PC-3 (cell line): Measurements from ENCODE around the gene IFI27L2. TPM values are rescaled to one million over a fixed set of nuclear protein-coding genes. Genes with fewer than 3 reads are reported as not detected.

Experiments used
- ATAC-seq: fragments of 200-7000 bp; cut with Tn5 transposase; 2 replicates; pipeline ENCODE4 v1.9.1; 2020; ENCODE audit warnings: mild to moderate bottlenecking, moderate library complexity
- BruUV-seq: library from RNA; stranded (reverse); fragments of 400-500 nt; replicated peaks from 2 replicates; lab custom pipeline; 2021; lab: Mats Ljungman, UMichigan
- CTCF ChIA-PET: fragments of 300-600 bp; sonication (Branson Sonifier 250); formaldehyde crosslinking; loops from one replicate; lab custom pipeline; 2022; ENCODE audit warnings: antibody characterized with exemption; lab: Charles Lee
- POLR2A ChIA-PET: fragments of 300-600 bp; sonication (Branson Sonifier 250); formaldehyde crosslinking; loops from one replicate; lab custom pipeline; 2022; ENCODE audit warnings: antibody characterized with exemption; ENCODE audit not compliant: unreplicated experiment; lab: Charles Lee
- DNase-seq: peaks from one replicate; pipeline ENCODE4 v3.0.0-alpha.2; 2015
- H2AFZ ChIP-seq: fragments of 300-600 bp; sonication (generic); 2 replicates; pipeline ENCODE4 v1.6.0; 2016; ENCODE audit warnings: antibody characterized with exemption, low read length
- H3F3A ChIP-seq: fragments of 300-600 bp; sonication (generic); one replicate; pipeline ENCODE4 v1.6.0; 2017; ENCODE audit warnings: antibody characterized with exemption, low read length, control low read depth, mild to moderate bottlenecking; ENCODE audit not compliant: unreplicated experiment
- H3K27ac ChIP-seq: fragments of 300-600 bp; sonication (generic); 2 replicates; pipeline ENCODE4 v1.5.1; 2016; ENCODE audit warnings: mild to moderate bottlenecking, low read length
- H3K27me3 ChIP-seq: fragments of 300-600 bp; sonication (generic); 2 replicates; pipeline ENCODE4 v1.6.1; 2016; ENCODE audit warnings: low read length, mixed read lengths
- H3K36me3 ChIP-seq: fragments of 300-600 bp; sonication (generic); 2 replicates; pipeline ENCODE4 v1.6.1; 2016; ENCODE audit warnings: low read depth, mixed run types, low read length, mixed read lengths
- H3K4me1 ChIP-seq: fragments of 300-600 bp; sonication (generic); 2 replicates; pipeline ENCODE4 v1.5.1; 2016; ENCODE audit warnings: low read length; ENCODE audit not compliant: insufficient read depth
- H3K4me2 ChIP-seq: fragments of 300-600 bp; sonication (generic); 2 replicates; pipeline ENCODE4 v1.6.0; 2016; ENCODE audit warnings: low read length
- H3K4me3 ChIP-seq: fragments of 300-600 bp; sonication (generic); 2 replicates; pipeline ENCODE4 v1.5.1; 2016; ENCODE audit warnings: mild to moderate bottlenecking, low read length, mixed read lengths
- H3K79me2 ChIP-seq: fragments of 300-600 bp; sonication (generic); 2 replicates; pipeline ENCODE4 v1.6.1; 2017; ENCODE audit warnings: low read length, mixed read lengths
- H3K9ac ChIP-seq: fragments of 300-600 bp; sonication (generic); 2 replicates; pipeline ENCODE4 v1.6.0; 2016; ENCODE audit warnings: mild to moderate bottlenecking, low read length
- H3K9me2 ChIP-seq: fragments of 300-600 bp; sonication (generic); replicated peaks from 2 replicates; pipeline ENCODE4 v1.6.1; 2016; ENCODE audit warnings: mixed run types, low read length, mixed read lengths
- H3K9me3 ChIP-seq: fragments of 300-600 bp; sonication (generic); 2 replicates; pipeline ENCODE4 v1.6.1; 2016; ENCODE audit warnings: low read length, mixed read lengths
- H4K20me1 ChIP-seq: fragments of 300-600 bp; sonication (generic); 2 replicates; pipeline ENCODE4 v1.6.1; 2016; ENCODE audit warnings: low read length, mixed read lengths
- EZH2 ChIP-seq: fragments of 300-600 bp; sonication (generic); IDR thresholded peaks from one replicate; pipeline ENCODE4 v1.6.1; 2017; ENCODE audit warnings: antibody characterized with exemption, mild to moderate bottlenecking, low read length; ENCODE audit not compliant: unreplicated experiment
- EZH2phosphoT487 ChIP-seq: fragments of 300-600 bp; sonication (generic); IDR thresholded peaks from 2 replicates; pipeline ENCODE4 v1.6.1; 2018; ENCODE audit warnings: mild to moderate bottlenecking, antibody characterized with exemption, low read length, borderline replicate concordance
- intact Hi-C: fragments of 100-400 bp; cut with micrococcal nuclease; formaldehyde crosslinking; loops from 2 replicates; pipeline ENCODE4 v1.9.0; 2023
- total RNA-seq: library from RNA; depleted of rRNA; stranded (reverse); fragments of >200 nt; gene quantifications from 2 replicates; pipeline ENCODE4 v1.2.3, GENCODE V29; 2014
- TF ChIP-seq, protein P1 (sequence below): fragments of 300-600 bp; sonication (generic); conservative IDR thresholded peaks from 2 replicates; pipeline ENCODE4 v1.5.1; 2017; ENCODE audit warnings: antibody characterized with exemption, low read depth, mild to moderate bottlenecking, low read length

Gene IFI27L2
- total RNA-seq, 1 experiment from 2014 or later, result 42.7 TPM

DNA sequence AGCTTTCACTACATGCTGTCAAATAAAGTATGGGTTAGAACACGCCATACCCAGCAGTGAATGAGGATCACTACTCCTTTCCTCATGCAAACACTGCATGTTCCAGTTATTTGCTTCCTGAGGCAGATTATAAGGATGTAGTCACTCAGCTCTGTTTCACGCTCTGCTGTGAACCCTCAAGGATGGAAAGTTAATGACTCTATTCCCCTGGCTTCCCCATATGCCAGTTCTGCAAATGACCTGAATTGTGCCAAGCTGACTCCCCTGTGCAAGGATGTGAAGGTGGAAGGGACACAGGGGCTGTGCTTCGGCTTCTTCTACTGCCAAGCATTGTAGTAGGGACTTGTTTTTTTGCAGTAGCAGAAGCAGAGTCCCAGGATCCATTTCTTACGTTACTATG, 41.5 kb downstream of the IFI27L2 start:
- no peak overlapping the region for H3K9ac ChIP-seq
- H3K4me1 ChIP-seq, result peaks cover 14% of the 10 kb centered on the region
- H3F3A ChIP-seq, result no peaks in the 10 kb centered on the region
- H3K79me2 ChIP-seq, result no peaks in the 10 kb centered on the region
- no peaks in the 10 kb centered on the region for H3K36me3 ChIP-seq
- no peak overlapping the region for H3K4me2 ChIP-seq
- no peaks in the 10 kb centered on the region for H3K9me3 ChIP-seq
- no peak overlapping the region for H3K27ac ChIP-seq
- H3K4me3 ChIP-seq, result no peak overlapping the region
- no TSS peak for BruUV-seq
- no peak for DNase-seq
- POLR2A ChIA-PET, result no interaction called here
- CTCF ChIA-PET, result interaction anchor here (0.6 kb wide), 1 partner anchor 48 kb away, joined by 7 read pairs; no protein-coding TSS in a partner anchor
- intact Hi-C loops, result no loop called here
- no peaks in the 10 kb centered on the region for H3K9me2 ChIP-seq
- no peaks in the 10 kb centered on the region for H3K27me3 ChIP-seq
- no peaks in the 10 kb centered on the region for H4K20me1 ChIP-seq
- no peak for TF ChIP-seq EZH2
- TF ChIP-seq EZH2phosphoT487, result no peak
- TF ChIP-seq, protein P1, sequence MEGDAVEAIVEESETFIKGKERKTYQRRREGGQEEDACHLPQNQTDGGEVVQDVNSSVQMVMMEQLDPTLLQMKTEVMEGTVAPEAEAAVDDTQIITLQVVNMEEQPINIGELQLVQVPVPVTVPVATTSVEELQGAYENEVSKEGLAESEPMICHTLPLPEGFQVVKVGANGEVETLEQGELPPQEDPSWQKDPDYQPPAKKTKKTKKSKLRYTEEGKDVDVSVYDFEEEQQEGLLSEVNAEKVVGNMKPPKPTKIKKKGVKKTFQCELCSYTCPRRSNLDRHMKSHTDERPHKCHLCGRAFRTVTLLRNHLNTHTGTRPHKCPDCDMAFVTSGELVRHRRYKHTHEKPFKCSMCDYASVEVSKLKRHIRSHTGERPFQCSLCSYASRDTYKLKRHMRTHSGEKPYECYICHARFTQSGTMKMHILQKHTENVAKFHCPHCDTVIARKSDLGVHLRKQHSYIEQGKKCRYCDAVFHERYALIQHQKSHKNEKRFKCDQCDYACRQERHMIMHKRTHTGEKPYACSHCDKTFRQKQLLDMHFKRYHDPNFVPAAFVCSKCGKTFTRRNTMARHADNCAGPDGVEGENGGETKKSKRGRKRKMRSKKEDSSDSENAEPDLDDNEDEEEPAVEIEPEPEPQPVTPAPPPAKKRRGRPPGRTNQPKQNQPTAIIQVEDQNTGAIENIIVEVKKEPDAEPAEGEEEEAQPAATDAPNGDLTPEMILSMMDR, result no peak
- H2AFZ ChIP-seq, result no peak overlapping the region
- ATAC-seq, result no peak

DNA sequence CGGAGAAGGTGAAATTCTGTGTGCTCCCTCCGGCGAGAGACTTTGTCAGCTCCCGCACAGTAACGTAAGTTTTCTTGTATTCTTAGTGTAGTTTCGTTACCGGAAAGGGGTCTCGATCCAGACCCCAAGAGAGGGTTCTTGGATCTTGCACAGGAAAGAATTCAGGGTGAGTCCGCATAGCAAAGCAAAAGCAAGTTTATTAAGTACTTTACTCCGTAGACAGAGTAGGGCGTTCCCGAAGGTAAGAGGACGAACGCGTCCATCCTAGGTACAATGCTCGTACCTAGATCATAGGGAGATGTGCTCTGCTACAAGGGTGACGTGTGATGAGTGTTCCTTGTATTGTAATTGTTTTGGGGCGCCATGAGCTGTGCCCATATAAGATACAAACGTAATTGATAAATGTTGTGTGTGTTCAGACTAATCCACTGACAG, 48.0 kb downstream of the IFI27L2 start:
- peak; percentile 52 for ATAC-seq
- Histone ChIP-seq H3K27ac (no peak overlapping the region), H3K9me3 (no peaks in the 10 kb centered on the region), H3K4me3 (peak overlapping the region; percentile 92), H4K20me1 (peaks cover 33% of the 10 kb centered on the region), H2AFZ (peak overlapping the region; percentile 94), H3K9ac (peak overlapping the region; percentile 96), H3K9me2 (no peaks in the 10 kb centered on the region), H3F3A (no peaks in the 10 kb centered on the region), H3K4me2 (peak overlapping the region; percentile 87), H3K36me3 (peaks cover 30% of the 10 kb centered on the region), H3K79me2 (peaks cover 60% of the 10 kb centered on the region), H3K4me1 (peaks cover 37% of the 10 kb centered on the region), H3K27me3 (no peaks in the 10 kb centered on the region)
- ChIA-PET CTCF (interaction anchor here (1.0 to 2.1 kb wide), 3 partner anchors 30 to 53 kb away, joined by 9 to 12 read pairs (median 11); no protein-coding TSS in a partner anchor), POLR2A (interaction anchor here (0.5 to 1.1 kb wide), 5 partner anchors 33 to 1322 kb away, joined by 3 to 7 read pairs (median 3); no protein-coding TSS in a partner anchor)
- peak; percentile 17 for DNase-seq
- intact Hi-C loops, result loop anchor here (2.0 kb wide), 2 partner anchors 53 to 55 kb away; no protein-coding TSS in a partner anchor
- TF ChIP-seq, protein P1, result no peak
- TF ChIP-seq EZH2 (no peak), EZH2phosphoT487 (no peak)
- TSS peak; percentile 77 for BruUV-seq
